Measurements from ENCODE around the gene AOPEP. TPM values are rescaled to one million over a fixed set of nuclear protein-coding genes. Genes with fewer than 3 reads are reported as not detected.
"Not testable (repeated sequence)": the region's sequence is repeated elsewhere in the genome, so short reads cannot be mapped to it uniquely, and the experiment has no call there.

AOPEP gene
- total RNA-seq, 4 donors from 2014 or later, result 80.7 to 428 (median 126) TPM

DNA sequence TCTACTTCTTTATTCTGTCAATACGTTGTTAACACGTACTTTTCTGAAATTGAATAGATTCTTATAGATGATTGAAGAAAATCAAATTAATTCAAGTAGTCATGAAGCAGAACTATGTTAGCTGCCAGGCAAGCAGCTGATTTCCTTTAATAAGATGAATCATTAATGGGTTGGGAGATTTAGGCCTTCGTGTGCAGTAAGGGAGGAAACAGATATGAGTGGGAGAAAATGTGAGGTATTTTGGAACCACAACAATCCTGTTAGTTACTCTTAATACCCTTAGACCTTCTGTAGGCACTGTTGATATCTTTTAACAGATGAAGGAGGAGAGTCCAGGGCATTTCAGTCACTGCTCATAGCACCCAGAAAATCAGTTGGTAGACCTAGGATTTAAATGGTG lies 121.0 kb downstream of the AOPEP start:
- intact Hi-C loops (cut with DNase I; ENCODE audit: low total_unique reads), result no loop called here
- no peak overlapping the region for H3K4me3 ChIP-seq
- no peaks in the 10 kb centered on the region for H3K9me3 ChIP-seq
- H3K4me1 ChIP-seq, result no peaks in the 10 kb centered on the region
- H3K27ac ChIP-seq, result peak overlapping the region; percentile 61 to 62
- no peaks in the 10 kb centered on the region for H3K36me3 ChIP-seq
- H3K27me3 ChIP-seq, result no peaks in the 10 kb centered on the region
- DNase-seq, result no peak
- no peak for TF ChIP-seq POLR2A (IDR thresholded peaks at IDR 0.05)
- TF ChIP-seq, protein P1, sequence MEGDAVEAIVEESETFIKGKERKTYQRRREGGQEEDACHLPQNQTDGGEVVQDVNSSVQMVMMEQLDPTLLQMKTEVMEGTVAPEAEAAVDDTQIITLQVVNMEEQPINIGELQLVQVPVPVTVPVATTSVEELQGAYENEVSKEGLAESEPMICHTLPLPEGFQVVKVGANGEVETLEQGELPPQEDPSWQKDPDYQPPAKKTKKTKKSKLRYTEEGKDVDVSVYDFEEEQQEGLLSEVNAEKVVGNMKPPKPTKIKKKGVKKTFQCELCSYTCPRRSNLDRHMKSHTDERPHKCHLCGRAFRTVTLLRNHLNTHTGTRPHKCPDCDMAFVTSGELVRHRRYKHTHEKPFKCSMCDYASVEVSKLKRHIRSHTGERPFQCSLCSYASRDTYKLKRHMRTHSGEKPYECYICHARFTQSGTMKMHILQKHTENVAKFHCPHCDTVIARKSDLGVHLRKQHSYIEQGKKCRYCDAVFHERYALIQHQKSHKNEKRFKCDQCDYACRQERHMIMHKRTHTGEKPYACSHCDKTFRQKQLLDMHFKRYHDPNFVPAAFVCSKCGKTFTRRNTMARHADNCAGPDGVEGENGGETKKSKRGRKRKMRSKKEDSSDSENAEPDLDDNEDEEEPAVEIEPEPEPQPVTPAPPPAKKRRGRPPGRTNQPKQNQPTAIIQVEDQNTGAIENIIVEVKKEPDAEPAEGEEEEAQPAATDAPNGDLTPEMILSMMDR (IDR thresholded peaks at IDR 0.05), result no peak

DNA sequence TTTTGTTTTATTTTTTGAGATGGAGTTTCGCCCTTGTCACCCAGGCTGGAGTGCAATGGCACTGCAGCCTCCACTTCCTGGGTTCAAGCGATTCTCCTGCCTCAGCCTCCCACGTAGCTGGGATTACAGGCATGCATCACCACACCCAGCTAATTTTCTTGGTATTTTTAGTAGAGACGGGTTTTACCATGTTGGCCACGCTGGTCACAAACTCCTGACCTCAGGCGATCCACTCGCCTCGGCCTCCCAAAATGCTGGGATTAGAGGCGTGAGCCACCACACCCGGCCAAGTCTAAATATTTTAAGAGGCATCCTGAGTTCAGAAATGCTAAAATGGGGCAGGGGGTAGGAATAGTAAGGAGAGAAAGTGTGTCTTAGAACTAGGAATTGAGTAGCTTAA lies 122.3 kb downstream of the AOPEP start:
- H3K9me3 ChIP-seq; H3K4me3 ChIP-seq; H3K27ac ChIP-seq; DNase-seq; H3K4me1 ChIP-seq; H3K36me3 ChIP-seq; intact Hi-C loops (cut with DNase I; ENCODE audit: low total_unique reads); H3K27me3 ChIP-seq: not testable (repeated sequence)

DNA sequence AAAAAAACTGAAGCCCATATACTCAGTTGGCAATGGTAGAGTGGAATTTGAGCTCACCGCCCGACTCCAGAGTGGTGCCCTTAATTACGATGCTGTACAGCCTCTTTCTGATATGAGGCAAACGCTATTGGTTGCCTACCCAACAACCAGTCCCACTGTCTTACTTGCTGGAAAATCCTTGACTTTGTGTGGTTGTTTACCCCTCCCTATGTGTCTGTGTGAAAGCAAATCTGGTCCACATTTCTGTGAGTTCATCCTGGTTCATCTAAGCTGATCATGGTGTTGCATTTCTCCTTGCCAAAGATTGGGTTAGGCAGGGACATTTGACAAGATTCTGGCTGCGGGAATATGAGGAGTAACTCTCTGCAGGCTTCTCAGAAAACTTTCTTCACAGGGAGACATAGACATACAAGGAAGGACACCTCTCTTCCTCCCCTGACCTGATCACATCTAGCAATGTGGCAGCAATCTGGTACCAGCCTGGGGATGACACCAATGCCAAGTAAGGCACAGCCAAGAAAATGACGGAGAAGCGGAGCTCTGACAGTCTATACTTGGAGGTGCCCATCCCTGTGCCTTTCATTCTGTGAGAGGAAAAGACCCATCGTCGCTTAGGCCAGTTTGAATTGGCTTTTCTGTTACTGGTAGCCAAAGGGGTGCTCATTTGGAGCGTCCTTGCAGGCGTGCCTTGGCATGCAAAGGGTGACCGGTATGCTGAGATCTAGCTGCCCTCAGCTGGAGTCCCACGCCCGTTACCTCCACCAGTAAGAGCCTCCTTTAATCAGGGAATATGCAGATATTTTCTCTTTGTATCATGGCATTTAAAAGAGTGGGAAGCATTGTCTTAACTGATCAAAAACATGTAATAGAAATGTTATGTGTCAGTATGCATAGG lies 124.3 kb downstream of the AOPEP start:
- Histone ChIP-seq H3K9me3 (no peaks in the 10 kb centered on the region), H3K27ac (no peak overlapping the region), H3K4me1 (no peaks in the 10 kb centered on the region), H3K36me3 (no peaks in the 10 kb centered on the region), H3K27me3 (no peaks in the 10 kb centered on the region), H3K4me3 (no peak overlapping the region)
- no peak for DNase-seq
- TF ChIP-seq, protein P1 (IDR thresholded peaks at IDR 0.05), result no peak
- no peak for TF ChIP-seq POLR2A (IDR thresholded peaks at IDR 0.05)
- intact Hi-C loops (cut with DNase I; ENCODE audit: low total_unique reads), result no loop called here

DNA sequence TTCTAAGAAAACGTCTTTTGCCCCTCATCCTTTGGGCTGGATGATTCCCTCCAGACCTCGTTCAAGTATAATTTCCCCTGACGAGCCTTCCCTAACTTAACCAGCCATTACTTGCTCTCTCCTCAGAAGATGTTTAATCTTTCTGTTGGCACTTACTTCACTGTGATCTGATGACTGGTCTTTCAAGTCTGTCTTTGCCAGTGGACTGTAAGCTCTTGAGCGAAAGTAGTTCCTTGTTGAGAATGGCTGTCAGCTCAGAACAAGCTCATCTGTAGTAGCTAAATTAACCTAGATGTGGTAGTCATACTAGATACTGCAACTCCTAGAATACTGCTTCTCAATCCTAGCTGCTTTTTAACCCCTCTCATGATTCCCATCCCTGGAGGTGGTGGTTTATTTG lies 125.0 kb downstream of the AOPEP start:
- TF ChIP-seq, protein P1 (IDR thresholded peaks at IDR 0.05), result no peak
- no peak for TF ChIP-seq POLR2A (IDR thresholded peaks at IDR 0.05)
- Histone ChIP-seq H3K9me3 (no peaks in the 10 kb centered on the region), H3K27me3 (no peaks in the 10 kb centered on the region), H3K36me3 (no peaks in the 10 kb centered on the region), H3K4me3 (no peak overlapping the region), H3K27ac (no peak overlapping the region), H3K4me1 (no peaks in the 10 kb centered on the region)
- no peak for DNase-seq
- intact Hi-C loops (cut with DNase I; ENCODE audit: low total_unique reads), result no loop called here

DNA sequence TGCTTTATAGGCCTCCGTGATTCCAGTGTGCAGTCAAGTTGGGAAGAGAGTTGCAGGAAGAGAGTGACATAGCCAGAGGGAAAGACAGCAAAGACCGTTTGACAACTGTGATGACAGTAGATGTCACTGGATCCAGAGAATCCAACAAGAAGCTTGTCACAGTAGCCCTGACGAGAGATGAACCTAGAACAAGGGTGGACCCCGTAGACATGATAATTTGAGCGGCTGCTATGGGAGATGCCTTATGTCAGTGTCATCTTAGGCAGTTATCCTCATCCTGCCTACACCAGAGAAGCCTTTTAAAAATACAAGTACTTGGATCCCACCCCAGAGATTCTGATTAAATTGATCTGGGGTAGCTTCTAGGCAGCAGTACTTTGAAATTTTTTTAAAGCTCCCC lies 125.4 kb downstream of the AOPEP start:
- no peak for DNase-seq
- no peaks in the 10 kb centered on the region for H3K4me1 ChIP-seq
- no peak overlapping the region for H3K27ac ChIP-seq
- no peaks in the 10 kb centered on the region for H3K27me3 ChIP-seq
- intact Hi-C loops (cut with DNase I; ENCODE audit: low total_unique reads), result no loop called here
- no peaks in the 10 kb centered on the region for H3K36me3 ChIP-seq
- TF ChIP-seq POLR2A (IDR thresholded peaks at IDR 0.05), result no peak
- TF ChIP-seq, protein P1 (IDR thresholded peaks at IDR 0.05), result no peak
- no peaks in the 10 kb centered on the region for H3K9me3 ChIP-seq
- H3K4me3 ChIP-seq, result no peak overlapping the region

All from uterus (tissue), 4 donors.